Cardiac muscle cell (in vitro differentiated cells and primary cell): ENCODE measurements around the gene PLEKHA1. TPM values are rescaled to one million over a fixed set of nuclear protein-coding genes. Genes with fewer than 3 reads are reported as not detected.
A peak's percentile ranks its signal among the peaks of the same experiment; 100 is the strongest.

Source experiments
- DNase-seq, 2 donors: peaks; one replicate each; pipeline versions ENCODE4 v3.0.0 to v3.0.0-alpha.2; 2010 to 2017; ENCODE audit warnings: low read depth in 1 of 2, low spot score in 1 of 2
- H3K27ac ChIP-seq: fragments of 200-600 bp; sonication (generic); 2 replicates; pipeline ENCODE4 v1.5.1; 2016
- H3K27me3 ChIP-seq: fragments of 200-600 bp; sonication (generic); 2 replicates; pipeline ENCODE4 v1.6.0; 2016; ENCODE audit warnings: control low read depth
- H3K36me3 ChIP-seq: fragments of 200-600 bp; sonication (generic); 2 replicates; pipeline ENCODE4 v1.5.1; 2016; ENCODE audit warnings: control low read depth
- H3K4me1 ChIP-seq: fragments of 200-600 bp; sonication (generic); 2 replicates; pipeline ENCODE4 v1.8.1; 2017; ENCODE audit warnings: low read depth, mild to moderate bottlenecking, mixed run types
- H3K4me3 ChIP-seq: fragments of 200-600 bp; sonication (generic); 2 replicates; pipeline ENCODE4 v1.5.1; 2016; ENCODE audit warnings: mild to moderate bottlenecking
- H3K9me3 ChIP-seq: fragments of 200-600 bp; sonication (generic); 2 replicates; pipeline ENCODE4 v1.5.1; 2017; ENCODE audit warnings: low read depth, mild to moderate bottlenecking, control low read depth
- CTCF ChIP-seq: IDR thresholded peaks from 2 replicates; pipeline ENCODE4 v1.5.1; 2012; ENCODE audit warnings: low read depth, mild to moderate bottlenecking, low read length
- polyA plus RNA-seq: library from polyadenylated mRNA; unstranded; fragments of >200 nt; fragmentation: Nextera tagmentation; extraction: Ambion mirVana; gene quantifications from 2 replicates; pipeline ENCODE4 v1.2.1, GENCODE V29; 2016
- total RNA-seq: library from RNA; depleted of rRNA; stranded (reverse); fragments of >200 nt; gene quantifications from 2 replicates; pipeline ENCODE4 v1.2.3, GENCODE V29; 2016

PLEKHA1 gene
- total and polyA plus RNA-seq, 2 experiments from 2014 or later, result 26.5 to 44.8 TPM

- Histone ChIP-seq H3K27ac (no peak overlapping the region), H3K36me3 (peaks cover 10% of the 10 kb centered on the region), H3K4me1 (no peaks in the 10 kb centered on the region), H3K27me3 (no peaks in the 10 kb centered on the region), H3K4me3 (no peak overlapping the region), H3K9me3 (no peaks in the 10 kb centered on the region)
- no peak for TF ChIP-seq CTCF
- DNase-seq, result no peak
Measured at GRCh38 chr10:122422266-122422989, 47.9 kb downstream of the PLEKHA1 start.

DNA sequence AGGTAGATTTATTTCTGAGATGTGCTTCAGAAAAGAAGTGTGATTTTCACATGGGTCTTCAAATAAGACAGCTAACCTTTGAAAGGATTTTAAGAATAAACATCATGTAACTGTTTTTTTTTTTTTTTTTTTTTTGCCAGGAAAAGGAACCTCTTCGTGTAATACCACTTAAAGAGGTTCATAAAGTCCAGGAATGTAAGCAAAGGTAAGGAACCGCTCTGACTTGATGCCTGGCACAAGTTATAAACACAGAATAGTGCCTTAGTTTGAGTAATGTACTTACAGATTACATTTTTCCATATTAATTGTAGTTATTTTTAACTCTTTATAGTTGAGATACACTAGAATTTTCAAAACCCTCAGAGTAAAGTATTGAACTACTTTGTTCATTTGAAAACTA lies 49.6 kb downstream of the PLEKHA1 start:
- H3K9me3 ChIP-seq, result no peaks in the 10 kb centered on the region
- no peak for DNase-seq
- no peak overlapping the region for H3K4me3 ChIP-seq
- H3K27me3 ChIP-seq, result no peaks in the 10 kb centered on the region
- no peak for TF ChIP-seq CTCF
- H3K4me1 ChIP-seq, result no peaks in the 10 kb centered on the region
- H3K36me3 ChIP-seq, result peaks cover 10% of the 10 kb centered on the region
- no peak overlapping the region for H3K27ac ChIP-seq

DNA sequence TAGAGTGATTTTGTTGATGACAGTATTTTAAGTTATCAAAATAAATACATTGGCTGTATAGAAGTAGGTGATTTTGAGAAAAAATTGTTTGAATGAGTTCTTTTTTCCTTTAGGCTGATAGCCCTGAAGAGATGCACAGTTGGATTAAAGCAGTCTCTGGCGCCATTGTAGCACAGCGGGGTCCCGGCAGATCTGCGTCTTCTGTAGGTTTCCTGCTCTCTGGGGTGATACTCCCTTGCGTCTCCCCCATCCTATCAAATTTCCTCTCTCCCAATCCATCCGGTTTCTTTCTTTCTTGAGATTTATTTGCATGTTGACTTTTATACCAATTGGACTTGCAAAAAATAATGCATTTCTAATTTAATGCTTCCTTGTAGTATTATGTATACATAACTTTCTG lies 52.3 kb downstream of the PLEKHA1 start:
- Histone ChIP-seq H3K27me3 (no peaks in the 10 kb centered on the region), H3K9me3 (no peaks in the 10 kb centered on the region), H3K4me1 (no peaks in the 10 kb centered on the region), H3K27ac (no peak overlapping the region), H3K36me3 (peaks cover 16% of the 10 kb centered on the region), H3K4me3 (no peak overlapping the region)
- no peak for TF ChIP-seq CTCF
- no peak for DNase-seq

GRCh38 chr10:122427280-122427679 lies 52.8 kb downstream of the PLEKHA1 start:
- Histone ChIP-seq H3K4me3 (no peak overlapping the region), H3K27me3 (no peaks in the 10 kb centered on the region), H3K9me3 (no peaks in the 10 kb centered on the region), H3K36me3 (peaks cover 16% of the 10 kb centered on the region), H3K4me1 (no peaks in the 10 kb centered on the region), H3K27ac (no peak overlapping the region)
- no peak for DNase-seq
- TF ChIP-seq CTCF, result no peak

- H3K4me1 ChIP-seq, result no peaks in the 10 kb centered on the region
Measured at GRCh38 chr10:122435212-122435827, 60.8 kb downstream of the PLEKHA1 start.

More at GRCh38 chr10:122435212-122435827, 60.8 kb downstream of the PLEKHA1 start:
- H3K36me3 ChIP-seq, result no peaks in the 10 kb centered on the region
- DNase-seq, result peak; percentile 65 to 68
- peak; percentile 43 for TF ChIP-seq CTCF
- H3K27me3 ChIP-seq, result no peaks in the 10 kb centered on the region
- H3K27ac ChIP-seq, result no peak overlapping the region
- H3K9me3 ChIP-seq, result no peaks in the 10 kb centered on the region
- no peak overlapping the region for H3K4me3 ChIP-seq
